BLaER1 treated with 17β-estradiol and CSF1 and Interleukin-3, amounts not matched to agents 10 nM and 100 nM (cell line): ENCODE results near the gene FRMD4A.

Experiments used
- H3K27ac ChIP-seq, 11 experiments: shearing (Covaris generic); formaldehyde crosslinking; 2 replicates each; pipeline ENCODE4 v1.8.1; 2022
- H3K27me3 ChIP-seq, 11 experiments: shearing (Covaris generic); formaldehyde crosslinking; 2 replicates each; pipeline ENCODE4 v1.8.1; 2022
- H3K36me3 ChIP-seq, 11 experiments: shearing (Covaris generic); formaldehyde crosslinking; 2 replicates each; pipeline ENCODE4 v1.8.1; 2022
- H3K4me1 ChIP-seq, 10 experiments: shearing (Covaris generic); formaldehyde crosslinking; 2 replicates each; pipeline ENCODE4 v1.8.1; 2022
- H3K4me2 ChIP-seq, 11 experiments: shearing (Covaris generic); formaldehyde crosslinking; 2 replicates each; pipeline ENCODE4 v1.8.1; 2022
- H3K4me3 ChIP-seq, 10 experiments: shearing (Covaris generic); formaldehyde crosslinking; 2 replicates each; pipeline ENCODE4 v1.8.1; 2022
- H3K9ac ChIP-seq, 11 experiments: shearing (Covaris generic); formaldehyde crosslinking; 2 replicates each; pipeline ENCODE4 v1.8.1; 2022
- H3K9me3 ChIP-seq, 11 experiments: shearing (Covaris generic); formaldehyde crosslinking; replicated peaks in 1 of 11; 2 replicates each; pipeline ENCODE4 v1.8.1; 2022
- H4K20me1 ChIP-seq, 11 experiments: shearing (Covaris generic); formaldehyde crosslinking; 2 replicates each; pipeline ENCODE4 v1.8.1; 2022
- Cebpa-rat ChIP-seq, 11 experiments: shearing (Covaris generic); IDR thresholded peaks; 2 replicates each; pipeline ENCODE4 v1.8.1; 2022

Gene FRMD4A

GRCh38 chr10:14349081-14349480 lies 18.4 kb upstream of the FRMD4A start:
- Histone ChIP-seq H3K4me1 (peaks cover 0 to 13% (median 5%) of the 10 kb centered on the region in 10 experiments; a peak in 13 of 20 replicates), H3K9ac (no peak overlapping the region), H3K36me3 (no peaks in the 10 kb centered on the region), H3K4me3 (no peak overlapping the region), H3K27ac (no peak overlapping the region), H3K4me2 (no peak overlapping the region), H3K9me3 (0 out of 22 replicates have a peak, but pooled peaks cover 0 to 4% (median 0%) of the 10 kb centered on the region in 11 experiments), H3K27me3 (no peaks in the 10 kb centered on the region), H4K20me1 (no peaks in the 10 kb centered on the region)
- TF ChIP-seq Cebpa-rat (IDR thresholded peaks at IDR 0.05), result no peak

DNA sequence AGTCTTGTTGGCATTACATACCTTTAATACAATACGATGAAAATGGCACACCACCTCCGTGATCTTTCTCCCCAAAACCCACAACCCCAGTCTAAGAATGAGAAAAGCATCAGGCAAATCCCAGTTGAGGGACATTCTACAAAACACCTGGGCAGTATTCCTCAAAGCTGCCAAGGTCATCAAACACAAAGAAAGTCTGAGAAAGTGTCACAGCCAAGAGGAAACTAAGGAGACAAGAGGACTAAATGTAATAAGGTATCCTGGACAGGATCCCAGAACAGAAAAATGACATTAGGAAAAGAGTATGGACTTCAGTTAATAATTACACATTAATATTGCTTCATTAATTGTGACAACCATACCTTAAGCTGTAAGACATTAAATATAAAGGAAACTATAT lies 14.5 kb upstream of the FRMD4A start:
- Histone ChIP-seq H3K36me3 (no peaks in the 10 kb centered on the region), H3K4me2 (peak overlapping the region in 4 of 11 experiments; percentile 4 to 81 (median 17); a peak in 3 of 22 replicates), H3K9ac (no peak overlapping the region), H4K20me1 (no peaks in the 10 kb centered on the region), H3K4me3 (no peak overlapping the region), H3K27me3 (no peaks in the 10 kb centered on the region), H3K27ac (no peak overlapping the region), H3K4me1 (peaks cover 0 to 37% (median 22%) of the 10 kb centered on the region in 10 experiments; a peak in 15 of 20 replicates), H3K9me3 (0 out of 22 replicates have a peak, but pooled peaks cover 0 to 4% (median 0%) of the 10 kb centered on the region in 11 experiments)
- TF ChIP-seq Cebpa-rat (IDR thresholded peaks at IDR 0.05), result no peak

- H3K27me3 ChIP-seq, result no peaks in the 10 kb centered on the region
- no peak for TF ChIP-seq Cebpa-rat (IDR thresholded peaks at IDR 0.05)
- no peaks in the 10 kb centered on the region for H3K9me3 ChIP-seq
- H3K4me1 ChIP-seq, result peaks cover 0 to 41% (median 25%) of the 10 kb centered on the region in 10 experiments; a peak in 15 of 20 replicates
- H3K9ac ChIP-seq, result no peak overlapping the region
- H3K27ac ChIP-seq, result no peak overlapping the region
- no peaks in the 10 kb centered on the region for H4K20me1 ChIP-seq
- no peak overlapping the region for H3K4me3 ChIP-seq
- H3K4me2 ChIP-seq, result peak overlapping the region in 8 of 11 experiments; percentile 21 to 79 (median 64); a peak in 15 of 22 replicates
- H3K36me3 ChIP-seq, result no peaks in the 10 kb centered on the region
These were observed 9.5 kb upstream of the FRMD4A start for GRCh38 chr10:14340051-14340744.

- TF ChIP-seq Cebpa-rat (IDR thresholded peaks at IDR 0.05), result no peak
- Histone ChIP-seq H3K27me3 (no peaks in the 10 kb centered on the region; a peak in 1 of 22 replicates), H3K27ac (no peak overlapping the region), H3K4me3 (no peak overlapping the region), H3K9me3 (no peaks in the 10 kb centered on the region), H3K36me3 (no peaks in the 10 kb centered on the region), H3K4me2 (no peak overlapping the region), H4K20me1 (no peaks in the 10 kb centered on the region), H3K9ac (no peak overlapping the region), H3K4me1 (peaks cover 0 to 13% (median 10%) of the 10 kb centered on the region in 10 experiments; a peak in 15 of 20 replicates)
These were observed 6.0 kb upstream of the FRMD4A start for GRCh38 chr10:14336736-14337135.

- H3K36me3 ChIP-seq, result no peaks in the 10 kb centered on the region
- no peaks in the 10 kb centered on the region; a peak in 1 of 22 replicates for H3K27me3 ChIP-seq
- no peak overlapping the region for H3K9ac ChIP-seq
- TF ChIP-seq Cebpa-rat (IDR thresholded peaks at IDR 0.05), result no peak
- H3K4me3 ChIP-seq, result no peak overlapping the region
- H3K27ac ChIP-seq, result no peak overlapping the region
- H3K4me1 ChIP-seq, result peaks cover 0 to under 1% (median 0%) of the 10 kb centered on the region in 10 experiments; a peak in 2 of 20 replicates
- no peaks in the 10 kb centered on the region for H4K20me1 ChIP-seq
- H3K4me2 ChIP-seq, result no peak overlapping the region
- H3K9me3 ChIP-seq, result no peaks in the 10 kb centered on the region
These were observed 4.0 kb upstream of the FRMD4A start for GRCh38 chr10:14334771-14335170.

DNA sequence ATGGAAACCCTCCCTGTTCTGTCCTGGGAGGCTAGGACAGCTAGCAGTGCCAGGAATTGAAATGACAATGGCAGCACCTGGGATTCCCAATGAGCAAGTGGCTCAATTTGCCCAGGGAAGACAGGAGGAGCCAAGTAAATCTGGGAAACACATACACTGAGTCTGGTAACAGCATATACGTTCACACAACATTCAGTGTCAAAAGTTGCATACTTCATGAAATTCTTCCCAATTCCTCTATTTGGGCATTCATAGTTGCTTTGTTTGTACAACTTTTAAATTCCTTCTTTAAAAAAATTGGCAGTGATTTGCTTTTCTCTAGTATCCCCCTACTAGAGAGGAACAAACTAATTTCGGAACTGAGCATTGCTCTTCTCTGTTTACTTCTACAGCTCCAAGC lies 2.9 kb upstream of the FRMD4A start:
- H3K4me2 ChIP-seq, result no peak overlapping the region
- no peaks in the 10 kb centered on the region for H3K9me3 ChIP-seq
- H3K4me3 ChIP-seq, result no peak overlapping the region
- no peak for TF ChIP-seq Cebpa-rat (IDR thresholded peaks at IDR 0.05)
- H3K36me3 ChIP-seq, result no peaks in the 10 kb centered on the region
- no peaks in the 10 kb centered on the region for H3K4me1 ChIP-seq
- no peaks in the 10 kb centered on the region for H4K20me1 ChIP-seq
- H3K27me3 ChIP-seq, result no peaks in the 10 kb centered on the region; a peak in 1 of 22 replicates
- H3K9ac ChIP-seq, result no peak overlapping the region
- no peak overlapping the region for H3K27ac ChIP-seq

DNA sequence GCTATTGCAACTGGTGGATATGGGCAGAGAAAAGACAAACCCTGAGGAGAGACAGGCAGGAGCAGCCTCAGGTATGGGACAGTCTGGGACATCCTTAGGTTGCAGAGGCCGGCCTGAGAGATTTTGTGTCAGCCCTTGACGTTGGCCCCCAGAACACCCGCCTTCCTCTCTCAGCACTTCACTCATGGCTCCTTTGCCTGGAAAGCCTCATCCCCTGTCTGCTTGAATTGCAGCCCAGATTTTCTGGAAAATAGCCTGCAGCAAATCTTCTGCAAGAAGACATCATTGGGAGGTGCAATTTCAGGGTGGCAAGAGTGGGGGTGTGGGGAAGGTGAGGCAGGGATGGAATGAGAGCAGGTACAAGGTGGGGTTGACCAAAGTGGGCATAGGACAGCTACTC lies 2.2 kb upstream of the FRMD4A start:
- no peaks in the 10 kb centered on the region for H3K36me3 ChIP-seq
- H3K4me2 ChIP-seq, result no peak overlapping the region
- H3K4me3 ChIP-seq, result no peak overlapping the region
- H4K20me1 ChIP-seq, result no peaks in the 10 kb centered on the region
- H3K27me3 ChIP-seq, result no peaks in the 10 kb centered on the region; a peak in 1 of 22 replicates
- H3K4me1 ChIP-seq, result no peaks in the 10 kb centered on the region
- H3K9ac ChIP-seq, result no peak overlapping the region
- TF ChIP-seq Cebpa-rat (IDR thresholded peaks at IDR 0.05), result no peak
- H3K9me3 ChIP-seq, result no peaks in the 10 kb centered on the region
- H3K27ac ChIP-seq, result no peak overlapping the region

DNA sequence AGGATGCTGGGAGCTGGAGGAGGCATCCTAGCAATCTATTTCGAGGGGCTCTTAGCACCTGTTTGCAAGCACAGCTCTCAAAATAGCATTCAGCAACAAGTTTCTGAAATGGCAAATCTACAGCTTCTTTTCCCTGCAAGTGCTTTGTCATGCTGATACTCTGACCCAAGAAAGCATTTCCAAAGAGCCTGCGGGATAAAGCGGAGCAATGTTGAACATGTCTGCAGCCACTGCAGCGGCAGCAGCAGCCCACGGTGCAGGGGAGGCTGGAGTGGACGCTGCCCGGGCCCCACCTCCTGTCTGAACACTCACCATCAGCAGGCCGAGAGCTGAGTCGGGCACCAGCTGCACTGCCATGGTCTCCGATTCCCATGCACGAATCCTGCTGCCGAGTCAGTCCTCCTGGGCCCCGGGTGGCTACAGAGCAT lies 964 bp downstream of the FRMD4A start:
- TF ChIP-seq Cebpa-rat (IDR thresholded peaks at IDR 0.05), result no peak
- H3K27ac ChIP-seq, result no peak overlapping the region
- no peaks in the 10 kb centered on the region for H3K36me3 ChIP-seq
- H3K9ac ChIP-seq, result no peak overlapping the region
- H3K4me1 ChIP-seq, result no peaks in the 10 kb centered on the region
- H3K9me3 ChIP-seq, result no peaks in the 10 kb centered on the region
- H3K4me2 ChIP-seq, result no peak overlapping the region
- H3K27me3 ChIP-seq, result no peaks in the 10 kb centered on the region; a peak in 1 of 22 replicates
- H4K20me1 ChIP-seq, result no peaks in the 10 kb centered on the region
- no peak overlapping the region for H3K4me3 ChIP-seq

GRCh38 chr10:14328881-14329672 lies 1.6 kb downstream of the FRMD4A start:
- no peak overlapping the region for H3K4me3 ChIP-seq
- no peaks in the 10 kb centered on the region for H3K9me3 ChIP-seq
- no peaks in the 10 kb centered on the region for H4K20me1 ChIP-seq
- no peaks in the 10 kb centered on the region; a peak in 1 of 22 replicates for H3K27me3 ChIP-seq
- H3K36me3 ChIP-seq, result no peaks in the 10 kb centered on the region
- no peak overlapping the region for H3K4me2 ChIP-seq
- H3K27ac ChIP-seq, result no peak overlapping the region
- no peaks in the 10 kb centered on the region for H3K4me1 ChIP-seq
- no peak overlapping the region for H3K9ac ChIP-seq
- TF ChIP-seq Cebpa-rat (IDR thresholded peaks at IDR 0.05), result no peak
